Activated CD8-positive, alpha-beta T cell treated with anti-CD3 and anti-CD28 coated beads for 36 hours (primary cell): Measurements from ENCODE around the gene ASB1. TPM values are rescaled to one million over a fixed set of nuclear protein-coding genes. Genes with fewer than 3 reads are reported as not detected.
"Not testable (repeated sequence)": the region's sequence is repeated elsewhere in the genome, so short reads cannot be mapped to it uniquely, and the experiment has no call there.

ENCODE experiments used
- ATAC-seq: fragments of 200-7000 bp; cut with Tn5 transposase; one replicate; pipeline ENCODE4 v1.10.0; 2021; ENCODE audit warnings: mild to moderate bottlenecking, moderate library complexity
- CTCF ChIA-PET: fragments of 350-600 bp; sonication (Branson Sonifier 250); formaldehyde crosslinking; loops from one replicate; lab custom pipeline; 2021; ENCODE audit warnings: antibody characterized with exemption; lab: Charles Lee
- POLR2A ChIA-PET: fragments of 350-600 bp; sonication (Branson Sonifier 250); formaldehyde crosslinking; loops from one replicate; lab custom pipeline; 2021; ENCODE audit warnings: antibody characterized with exemption; lab: Charles Lee
- DNase-seq: peaks from one replicate; pipeline ENCODE4 v3.0.0-alpha.2; 2020
- H3K27ac Mint-ChIP-seq: one replicate; pipeline ENCODE4 v1.8.0; 2021; ENCODE audit warnings: mild to moderate bottlenecking, mixed read lengths
- H3K27me3 Mint-ChIP-seq: one replicate; pipeline ENCODE4 v1.8.0; 2021; ENCODE audit warnings: mixed read lengths
- H3K36me3 Mint-ChIP-seq: one replicate; pipeline ENCODE4 v1.8.0; 2021; ENCODE audit warnings: low read depth, mixed read lengths
- H3K4me1 Mint-ChIP-seq: one replicate; pipeline ENCODE4 v1.8.0; 2021; ENCODE audit warnings: low read depth, mixed read lengths
- H3K4me3 Mint-ChIP-seq: one replicate; pipeline ENCODE4 v1.8.0; 2021; ENCODE audit warnings: mild to moderate bottlenecking, moderate library complexity, mixed read lengths
- H3K9me3 Mint-ChIP-seq: one replicate; pipeline ENCODE4 v1.8.0; 2021; ENCODE audit warnings: mixed read lengths
- CTCF ChIP-seq: fragments of 200-600 bp; IDR thresholded peaks from one replicate; pipeline ENCODE4 v1.8.0; 2022; ENCODE audit warnings: antibody characterized with exemption, mild to moderate bottlenecking
- intact Hi-C: fragments of 100-400 bp; cut with micrococcal nuclease; formaldehyde crosslinking; loops from one replicate; pipeline ENCODE4 v1.10.0; 2022
- total RNA-seq, 2 experiments: library from RNA; stranded (reverse); gene quantifications; one replicate each; pipeline ENCODE4 v1.2.3, GENCODE V29; 2021

Gene ASB1
- total RNA-seq, 2 experiments from 2014 or later: 39.8 to 48.1 TPM

GRCh38 chr2:238441262-238442114 is 14.8 kb downstream of the ASB1 start:
- no peaks in the 10 kb centered on the region for H3K27me3 Mint-ChIP-seq
- no peak overlapping the region for H3K27ac Mint-ChIP-seq
- H3K4me1 Mint-ChIP-seq: peaks cover 56% of the 10 kb centered on the region
- H3K9me3 Mint-ChIP-seq: no peaks in the 10 kb centered on the region
- no peak for DNase-seq
- no peak overlapping the region for H3K4me3 Mint-ChIP-seq
- intact Hi-C loops: no loop called here
- CTCF ChIA-PET: interaction anchor here (1.5 to 2.4 kb wide), 2 partner anchors 70 to 84 kb away, joined by 3 to 8 read pairs; no protein-coding TSS in a partner anchor
- no peak for TF ChIP-seq CTCF
- peaks cover 59% of the 10 kb centered on the region for H3K36me3 Mint-ChIP-seq
- no peak for ATAC-seq
- POLR2A ChIA-PET: no interaction called here

GRCh38 chr2:238442257-238442656 is 15.5 kb downstream of the ASB1 start:
- DNase-seq, H3K4me3 Mint-ChIP-seq, H3K27ac Mint-ChIP-seq, ATAC-seq, POLR2A ChIA-PET, intact Hi-C loops, H3K27me3 Mint-ChIP-seq, H3K9me3 Mint-ChIP-seq: not testable (repeated sequence)
- peaks cover 61% of the 10 kb centered on the region for H3K36me3 Mint-ChIP-seq
- CTCF ChIA-PET: interaction anchor here (1.5 kb wide), 1 partner anchor 85 kb away, joined by 3 read pairs; no protein-coding TSS in a partner anchor
- H3K4me1 Mint-ChIP-seq: peaks cover 51% of the 10 kb centered on the region

- Mint-ChIP-seq H3K9me3 (no peaks in the 10 kb centered on the region), H3K4me1 (peaks cover 44% of the 10 kb centered on the region), H3K27me3 (no peaks in the 10 kb centered on the region), H3K27ac (no peak overlapping the region), H3K36me3 (peaks cover 56% of the 10 kb centered on the region), H3K4me3 (no peak overlapping the region)
- ATAC-seq (no peak), DNase-seq (no peak)
- intact Hi-C loops: no loop called here
- POLR2A ChIA-PET: interaction anchor here (1.5 kb wide), 1 partner anchor 16 kb away, joined by 4 read pairs; no protein-coding TSS in a partner anchor
- CTCF ChIA-PET: no interaction called here
- TF ChIP-seq CTCF: no peak
Measured at GRCh38 chr2:238444242-238444641, 17.5 kb downstream of the ASB1 start.

- no peak overlapping the region for H3K27ac Mint-ChIP-seq
- no peak for TF ChIP-seq CTCF
- no peaks in the 10 kb centered on the region for H3K9me3 Mint-ChIP-seq
- no peak overlapping the region for H3K4me3 Mint-ChIP-seq
- ATAC-seq (no peak), DNase-seq (no peak)
- peaks cover 31% of the 10 kb centered on the region for H3K4me1 Mint-ChIP-seq
- CTCF ChIA-PET: no interaction called here
- no peaks in the 10 kb centered on the region for H3K27me3 Mint-ChIP-seq
- intact Hi-C loops: no loop called here
- POLR2A ChIA-PET: no interaction called here
- H3K36me3 Mint-ChIP-seq: peaks cover 52% of the 10 kb centered on the region
Measured at GRCh38 chr2:238445409-238446190, 18.9 kb downstream of the ASB1 start.

- ATAC-seq (no peak), DNase-seq (no peak)
- no peak for TF ChIP-seq CTCF
- ChIA-PET CTCF (no interaction called here), POLR2A (interaction anchor here (0.8 to 1.0 kb wide), 2 partner anchors 76 to 101 kb away, joined by 3 read pairs; no protein-coding TSS in a partner anchor)
- peaks cover 23% of the 10 kb centered on the region for H3K4me1 Mint-ChIP-seq
- H3K36me3 Mint-ChIP-seq: peaks cover 50% of the 10 kb centered on the region
- no peak overlapping the region for H3K4me3 Mint-ChIP-seq
- no peak overlapping the region for H3K27ac Mint-ChIP-seq
- no peaks in the 10 kb centered on the region for H3K9me3 Mint-ChIP-seq
- intact Hi-C loops: no loop called here
- no peaks in the 10 kb centered on the region for H3K27me3 Mint-ChIP-seq
Measured at GRCh38 chr2:238446371-238446770, 19.6 kb downstream of the ASB1 start.
